Colonic mucosa (tissue), 4 donors: ENCODE results near the gene ANXA9. TPM values are rescaled to one million over a fixed set of nuclear protein-coding genes. Genes with fewer than 3 reads are reported as not detected.

ENCODE experiments used
- DNase-seq: peaks from one replicate; pipeline ENCODE4 v3.0.0-alpha.2; 2020
- H3K27ac ChIP-seq: fragments of 200-600 bp; one replicate; pipeline ENCODE4 v1.8.0; 2021
- H3K27me3 ChIP-seq: fragments of 200-600 bp; one replicate; pipeline ENCODE4 v1.8.0; 2021
- H3K36me3 ChIP-seq: fragments of 200-600 bp; one replicate; pipeline ENCODE4 v1.8.0; 2021
- H3K4me1 ChIP-seq: fragments of 200-600 bp; one replicate; pipeline ENCODE4 v1.8.0; 2021; ENCODE audit warnings: mild to moderate bottlenecking
- H3K4me3 ChIP-seq: fragments of 200-600 bp; one replicate; pipeline ENCODE4 v1.8.0; 2021
- H3K9ac ChIP-seq, 2 donors: one replicate each; pipeline ENCODE4 v1.7.0; 2013; ENCODE audit warnings: control low read depth in 2 of 2, low read depth in 2 of 2, low read length in 2 of 2
- H3K9me3 ChIP-seq: fragments of 200-600 bp; one replicate; pipeline ENCODE4 v1.8.0; 2021
- intact Hi-C: fragments of 100-400 bp; cut with DNase I; formaldehyde crosslinking; loops from one replicate; pipeline ENCODE4 v1.14.1; 2022
- total RNA-seq, 2 donors: library from RNA; stranded (reverse); fragmentation: NEBNext Ultra II Directional in 1 of 2; extraction: Animal tissue kit (Norgen Biotek cat#: 25700) in 1 of 2; gene quantifications; one replicate each; pipeline ENCODE4 v1.2.1, GENCODE V29; 2021
- TF ChIP-seq, protein P1 (sequence below): fragments of 200-600 bp; IDR thresholded peaks from one replicate; pipeline ENCODE4 v1.8.0; 2022; ENCODE audit warnings: antibody characterized with exemption, mild to moderate bottlenecking
- donor health status: healthy.
- donor health status: DM: no; HTN: no; CAD: no.
- donor health status: DM: no; HTN: no; CAD: no.

The ANXA9 gene
- total RNA-seq, 2 donors from 2014 or later = 0.40 to 0.53 TPM

DNA sequence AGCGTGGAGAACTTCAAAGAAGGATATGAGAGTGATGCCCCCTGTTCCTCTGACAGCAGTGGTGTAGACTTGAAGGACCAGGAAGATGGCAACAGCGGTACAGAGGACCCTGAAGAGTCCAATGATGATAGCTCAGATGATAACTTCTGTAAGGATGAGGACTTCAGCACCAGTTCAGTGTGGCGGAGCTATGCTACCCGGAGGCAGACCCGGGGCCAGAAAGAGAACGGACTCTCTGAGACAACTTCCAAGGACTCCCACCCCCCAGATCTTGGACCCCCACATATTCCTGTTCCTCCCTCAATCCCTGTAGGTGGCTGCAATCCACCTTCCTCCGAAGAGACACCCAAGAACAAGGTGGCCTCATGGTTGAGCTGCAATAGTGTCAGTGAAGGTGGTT, 21.4 kb upstream of the ANXA9 start:
- H3K9ac ChIP-seq = no peak overlapping the region
- H3K36me3 ChIP-seq = peaks cover 8% of the 10 kb centered on the region
- no peak overlapping the region for H3K4me3 ChIP-seq
- H3K27me3 ChIP-seq = no peaks in the 10 kb centered on the region
- TF ChIP-seq, protein P1, sequence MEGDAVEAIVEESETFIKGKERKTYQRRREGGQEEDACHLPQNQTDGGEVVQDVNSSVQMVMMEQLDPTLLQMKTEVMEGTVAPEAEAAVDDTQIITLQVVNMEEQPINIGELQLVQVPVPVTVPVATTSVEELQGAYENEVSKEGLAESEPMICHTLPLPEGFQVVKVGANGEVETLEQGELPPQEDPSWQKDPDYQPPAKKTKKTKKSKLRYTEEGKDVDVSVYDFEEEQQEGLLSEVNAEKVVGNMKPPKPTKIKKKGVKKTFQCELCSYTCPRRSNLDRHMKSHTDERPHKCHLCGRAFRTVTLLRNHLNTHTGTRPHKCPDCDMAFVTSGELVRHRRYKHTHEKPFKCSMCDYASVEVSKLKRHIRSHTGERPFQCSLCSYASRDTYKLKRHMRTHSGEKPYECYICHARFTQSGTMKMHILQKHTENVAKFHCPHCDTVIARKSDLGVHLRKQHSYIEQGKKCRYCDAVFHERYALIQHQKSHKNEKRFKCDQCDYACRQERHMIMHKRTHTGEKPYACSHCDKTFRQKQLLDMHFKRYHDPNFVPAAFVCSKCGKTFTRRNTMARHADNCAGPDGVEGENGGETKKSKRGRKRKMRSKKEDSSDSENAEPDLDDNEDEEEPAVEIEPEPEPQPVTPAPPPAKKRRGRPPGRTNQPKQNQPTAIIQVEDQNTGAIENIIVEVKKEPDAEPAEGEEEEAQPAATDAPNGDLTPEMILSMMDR = no peak
- H3K9me3 ChIP-seq = no peaks in the 10 kb centered on the region
- no peaks in the 10 kb centered on the region for H3K4me1 ChIP-seq
- intact Hi-C loops = no loop called here
- no peak overlapping the region for H3K27ac ChIP-seq
- no peak for DNase-seq

DNA sequence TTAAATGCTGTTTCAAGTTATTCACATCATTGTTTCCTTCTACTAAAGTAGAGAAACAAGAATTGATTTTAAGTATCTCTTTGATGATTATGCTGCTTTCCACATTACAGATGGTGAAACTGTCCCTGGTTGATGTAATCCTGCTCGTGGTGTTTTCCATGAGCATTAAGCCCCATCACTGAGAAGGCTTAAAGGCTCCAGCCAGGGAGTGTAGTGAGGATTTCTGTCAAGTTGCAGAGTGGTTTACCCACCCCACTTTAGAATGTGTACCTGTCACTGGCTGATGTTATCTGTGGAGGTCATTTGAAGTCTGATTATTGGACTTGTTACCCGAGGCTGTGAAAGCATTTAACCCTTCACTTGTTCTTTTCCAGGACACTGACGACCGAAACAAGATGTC, 20.3 kb upstream of the ANXA9 start:
- H3K27me3 ChIP-seq = no peaks in the 10 kb centered on the region
- peaks cover 15% of the 10 kb centered on the region for H3K36me3 ChIP-seq
- TF ChIP-seq, protein P1 = no peak
- no peaks in the 10 kb centered on the region for H3K4me1 ChIP-seq
- no peak for DNase-seq
- H3K9ac ChIP-seq = no peak overlapping the region
- H3K9me3 ChIP-seq = no peaks in the 10 kb centered on the region
- intact Hi-C loops = no loop called here
- H3K4me3 ChIP-seq = no peak overlapping the region
- H3K27ac ChIP-seq = no peak overlapping the region

DNA sequence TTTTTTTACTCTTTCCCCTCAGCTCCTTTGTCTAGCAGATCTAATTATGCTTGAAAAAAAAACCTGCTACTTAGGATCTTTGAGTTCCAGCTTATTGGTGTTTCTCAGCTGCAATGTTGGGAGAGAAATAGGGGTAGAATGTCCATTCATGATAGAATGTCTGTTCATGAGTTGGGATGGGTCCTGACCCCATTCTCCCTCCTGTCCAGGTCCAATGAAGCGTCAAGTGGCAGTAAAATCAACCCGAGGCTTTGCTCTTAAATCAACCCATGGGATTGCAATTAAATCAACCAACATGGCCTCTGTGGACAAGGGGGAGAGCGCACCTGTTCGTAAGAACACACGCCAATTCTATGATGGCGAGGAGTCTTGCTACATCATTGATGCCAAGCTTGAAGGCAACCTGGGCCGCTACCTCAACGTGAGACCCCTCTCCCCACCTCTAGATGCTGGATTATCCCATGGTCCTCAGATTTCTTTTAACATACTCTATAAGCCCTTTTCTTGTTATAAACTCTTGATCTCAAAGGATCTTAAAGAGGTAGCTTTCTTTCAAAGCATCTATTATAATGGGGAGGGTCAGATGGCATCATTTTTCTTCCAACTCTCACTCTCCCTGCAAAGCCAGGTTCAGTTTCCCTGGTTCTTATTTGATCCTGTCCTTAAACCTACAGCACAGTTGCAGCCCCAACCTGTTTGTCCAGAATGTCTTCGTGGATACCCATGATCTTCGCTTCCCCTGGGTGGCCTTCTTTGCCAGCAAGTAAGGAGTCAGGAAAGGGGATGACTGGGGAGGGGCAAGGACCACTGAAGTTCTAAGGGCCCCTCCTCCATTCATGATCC, 18.6 kb upstream of the ANXA9 start:
- intact Hi-C loops = no loop called here
- no peaks in the 10 kb centered on the region for H3K9me3 ChIP-seq
- H3K4me1 ChIP-seq = no peaks in the 10 kb centered on the region
- no peak overlapping the region for H3K4me3 ChIP-seq
- H3K36me3 ChIP-seq = peaks cover 25% of the 10 kb centered on the region
- DNase-seq = no peak
- no peaks in the 10 kb centered on the region for H3K27me3 ChIP-seq
- TF ChIP-seq, protein P1 = no peak
- H3K27ac ChIP-seq = no peak overlapping the region
- H3K9ac ChIP-seq = no peak overlapping the region

DNA sequence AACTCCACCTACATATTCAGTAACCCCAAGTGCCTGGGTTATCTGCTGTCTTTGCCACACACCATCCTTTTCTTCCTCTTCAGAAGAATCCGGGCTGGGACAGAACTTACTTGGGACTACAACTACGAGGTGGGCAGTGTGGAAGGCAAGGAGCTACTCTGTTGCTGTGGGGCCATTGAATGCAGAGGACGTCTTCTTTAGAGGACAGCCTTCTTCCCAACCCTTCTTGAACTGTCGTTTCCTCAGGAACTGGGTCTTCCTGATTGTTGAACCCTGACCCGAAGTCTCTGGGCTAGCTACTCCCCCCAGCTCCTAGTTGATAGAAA, 18.0 kb upstream of the ANXA9 start:
- Histone ChIP-seq H3K9ac (no peak overlapping the region), H3K27ac (no peak overlapping the region), H3K4me1 (no peaks in the 10 kb centered on the region), H3K27me3 (no peaks in the 10 kb centered on the region), H3K9me3 (no peaks in the 10 kb centered on the region), H3K4me3 (no peak overlapping the region), H3K36me3 (peaks cover 25% of the 10 kb centered on the region)
- no peak for DNase-seq
- intact Hi-C loops = no loop called here
- TF ChIP-seq, protein P1 = no peak

DNA sequence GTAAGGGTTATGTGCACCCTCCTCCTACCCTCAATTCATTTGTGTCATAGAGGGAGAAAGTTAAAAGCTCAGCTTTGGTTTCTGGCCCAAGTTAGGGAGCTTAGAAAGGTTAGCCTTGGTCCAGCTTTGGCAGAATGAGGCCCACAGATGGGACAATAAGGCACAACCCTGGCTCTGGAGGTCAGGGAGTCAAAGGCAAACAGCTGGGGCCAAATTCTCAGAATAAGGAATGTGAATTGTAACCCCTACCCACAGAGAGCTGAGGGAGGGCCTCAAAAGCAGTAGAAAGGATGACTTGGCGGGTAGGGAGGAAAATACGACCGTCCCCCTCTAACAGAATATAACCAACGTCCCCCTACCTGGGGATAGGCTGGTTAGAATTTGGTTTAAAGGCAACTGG, 16.5 kb upstream of the ANXA9 start:
- H3K9me3 ChIP-seq = no peaks in the 10 kb centered on the region
- no peak for DNase-seq
- no peak overlapping the region for H3K4me3 ChIP-seq
- H3K27ac ChIP-seq = no peak overlapping the region
- H3K9ac ChIP-seq = no peak overlapping the region
- H3K4me1 ChIP-seq = no peaks in the 10 kb centered on the region
- intact Hi-C loops = no loop called here
- peaks cover 25% of the 10 kb centered on the region for H3K36me3 ChIP-seq
- H3K27me3 ChIP-seq = no peaks in the 10 kb centered on the region
- TF ChIP-seq, protein P1 = no peak
